Measurements from ENCODE around the gene ANXA11. TPM values are rescaled to one million over a fixed set of nuclear protein-coding genes. Genes with fewer than 3 reads are reported as not detected.
A peak's percentile ranks its signal among the peaks of the same experiment; 100 is the strongest.

Gene ANXA11
- total and polyA plus RNA-seq, 9 of the 15 experiments (the other 6 are each of a cell fraction or from before 2014, with no cell fraction given) = 43.6 to 212 (median 109) TPM

- 0 out of 2 replicates have a peak, but pooled peaks have one; percentile 16 for TF ChIP-seq SMAD4 (CRISPR knock-in tag; conservative IDR thresholded peaks at IDR 0.05)
- no peak for TF ChIP-seq RBM25 (IDR thresholded peaks at IDR 0.05; ENCODE audit: low read depth, low read length, severe bottlenecking)
- TF ChIP-seq RAD21 (CRISPR knock-in tag; conservative IDR thresholded peaks at IDR 0.05 in 1 of 2, IDR thresholded peaks at IDR 0.05 in 1 of 2) = no peak
- TF ChIP-seq ZMIZ1 (IDR thresholded peaks at IDR 0.05; ENCODE audit: low read depth in 2 of 2, low read length in 2 of 2) = no peak
- no peak for TF ChIP-seq ELF4 (CRISPR knock-in tag; IDR thresholded peaks at IDR 0.05)
- TF ChIP-seq FOSL1 (tag; conservative IDR thresholded peaks at IDR 0.05) = no peak; the same call in 1 of the 2 replicates
- TF ChIP-seq ETS1 (conservative IDR thresholded peaks at IDR 0.05; ENCODE audit: control insufficient read depth, low read depth, low read length) = 0 out of 2 replicates have a peak, but pooled peaks have one; percentile 3
- TF ChIP-seq DDX20 (tag; IDR thresholded peaks at IDR 0.05; ENCODE audit: low read depth) = no peak
- TF ChIP-seq ZBTB7A (IDR thresholded peaks at IDR 0.05; ENCODE audit: borderline replicate concordance, control insufficient read depth, low read depth, low read length) = peak; percentile 79
- TF ChIP-seq GATA2 (CRISPR knock-in tag; IDR thresholded peaks at IDR 0.05) = no peak
- TF ChIP-seq BMI1 (IDR thresholded peaks at IDR 0.05; ENCODE audit: low read length) = no peak
- TF ChIP-seq PATZ1 (CRISPR knock-in tag; IDR thresholded peaks at IDR 0.05; ENCODE audit: borderline replicate concordance) = no peak
- TF ChIP-seq RNF2 (IDR thresholded peaks at IDR 0.05) = no peak; the same call in 1 of the 2 replicates
- no peak for TF ChIP-seq MAFF (IDR thresholded peaks at IDR 0.05; ENCODE audit: low read length)
- no peak for TF ChIP-seq TOE1 (IDR thresholded peaks at IDR 0.05; ENCODE audit: borderline replicate concordance)
- TF ChIP-seq TOE1 (CRISPR knock-in tag; IDR thresholded peaks at IDR 0.05; ENCODE audit: borderline replicate concordance, low read depth) = no peak
- no peak for TF ChIP-seq ZNF512 (tag; IDR thresholded peaks at IDR 0.05)
Measured at GRCh38 chr10:80204677-80205476, 460 bp downstream of the ANXA11 start (continued).

All from K562 (cell line).